GM19023 (cell line): ENCODE results near the gene GGCX.

Experiments used
- ATAC-seq: cut with Tn5 transposase; IDR thresholded peaks from one replicate; pipeline ENCODE4 v1.9.1; 2021; ENCODE audit warnings: mild to moderate bottlenecking, moderate library complexity; ENCODE audit not compliant: unreplicated experiment

Gene GGCX

GRCh38 chr2:85522090-85522647, 39.1 kb downstream of the GGCX start:
- ATAC-seq, result no peak

DNA sequence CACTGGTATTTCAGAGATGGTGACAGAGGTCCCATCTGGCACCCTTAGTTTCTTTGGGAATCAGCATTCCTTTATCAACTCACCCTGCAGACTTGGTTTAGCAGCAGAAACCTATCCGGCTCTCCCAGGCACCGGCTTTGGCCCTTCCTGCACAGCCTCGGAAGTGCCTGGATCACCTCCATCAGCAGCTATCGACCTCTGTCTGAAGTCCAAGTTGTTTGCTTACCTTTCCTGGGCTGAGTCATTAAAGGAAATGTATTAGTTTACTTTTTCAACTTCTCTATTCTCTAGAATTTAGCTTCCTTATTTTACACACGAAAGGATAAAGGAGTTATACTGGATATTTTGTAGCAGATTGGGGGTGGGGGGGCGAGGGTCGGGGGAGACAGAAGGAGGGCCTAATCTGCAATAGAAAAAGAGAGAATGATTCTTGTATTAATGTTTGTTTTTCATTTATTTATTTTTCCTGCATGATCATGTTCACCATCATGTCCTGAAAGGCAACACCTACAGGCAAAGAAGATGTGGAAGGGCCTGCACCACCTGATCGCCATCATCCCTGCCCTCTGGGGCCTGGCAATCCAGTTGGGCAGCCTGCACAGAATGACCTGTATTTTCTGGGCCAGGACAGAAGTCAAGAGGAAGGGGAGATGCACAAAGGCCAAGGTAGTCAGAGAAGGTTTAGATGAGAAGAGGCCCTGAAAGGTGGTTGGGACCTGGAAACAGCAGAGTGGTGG, 44.5 kb downstream of the GGCX start:
- ATAC-seq, result no peak

GRCh38 chr2:85514323-85514722, 47.0 kb downstream of the GGCX start:
- ATAC-seq, result no peak

GRCh38 chr2:85511008-85511811, 50.1 kb downstream of the GGCX start:
- no peak for ATAC-seq

DNA sequence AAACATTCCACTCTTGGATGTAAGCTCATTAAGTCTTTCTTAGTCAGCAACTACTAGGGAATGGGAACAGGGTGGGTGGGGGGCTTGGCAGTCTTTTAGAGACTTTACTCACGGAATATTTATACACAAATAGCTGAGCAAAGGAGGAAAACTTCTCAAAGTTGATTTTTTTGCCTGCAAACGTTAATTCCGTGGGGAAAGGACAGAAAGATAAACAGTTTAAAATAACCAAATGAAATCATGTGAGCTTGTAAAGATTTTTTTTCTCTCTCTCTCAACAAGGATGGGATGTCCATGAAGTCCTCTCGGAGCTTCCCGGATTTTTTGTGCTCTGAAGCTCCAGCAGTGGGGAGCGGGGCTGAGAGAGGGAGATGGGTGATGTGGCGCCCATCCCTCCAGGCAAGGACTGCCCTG, 54.5 kb downstream of the GGCX start:
- ATAC-seq, result no peak

DNA sequence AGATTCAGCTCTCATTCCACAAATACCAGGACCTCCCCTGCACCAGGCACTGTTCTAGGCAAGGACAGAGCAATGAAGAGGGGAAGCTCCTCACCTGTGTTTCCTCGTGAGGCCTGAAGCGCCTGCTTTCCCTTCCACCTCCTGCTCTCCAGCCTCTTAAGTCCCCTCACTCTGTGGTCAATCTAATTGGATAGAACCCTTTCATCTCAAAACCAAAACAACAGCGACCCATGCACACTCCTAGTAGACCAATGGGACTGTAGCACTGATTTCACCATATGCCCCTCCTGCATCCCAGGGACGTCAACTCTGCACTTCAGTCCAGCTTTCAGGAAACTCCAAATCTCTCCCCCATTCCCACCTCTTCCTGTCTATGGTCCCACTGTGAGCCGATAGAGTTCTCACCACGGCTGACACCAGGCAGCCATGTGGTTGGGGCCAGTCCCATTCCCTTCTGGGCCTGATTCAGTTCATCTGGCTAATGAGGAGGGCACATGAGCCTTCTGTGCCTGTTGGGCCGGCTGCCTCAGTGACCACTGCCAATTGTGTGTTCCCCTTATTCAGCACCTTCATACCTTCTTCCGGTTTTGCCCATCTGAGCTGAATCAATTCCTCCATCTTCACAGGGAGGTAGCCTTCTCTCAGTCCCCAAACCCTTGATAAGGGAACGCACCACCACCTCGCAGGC, 55.6 kb downstream of the GGCX start:
- no peak for ATAC-seq

DNA sequence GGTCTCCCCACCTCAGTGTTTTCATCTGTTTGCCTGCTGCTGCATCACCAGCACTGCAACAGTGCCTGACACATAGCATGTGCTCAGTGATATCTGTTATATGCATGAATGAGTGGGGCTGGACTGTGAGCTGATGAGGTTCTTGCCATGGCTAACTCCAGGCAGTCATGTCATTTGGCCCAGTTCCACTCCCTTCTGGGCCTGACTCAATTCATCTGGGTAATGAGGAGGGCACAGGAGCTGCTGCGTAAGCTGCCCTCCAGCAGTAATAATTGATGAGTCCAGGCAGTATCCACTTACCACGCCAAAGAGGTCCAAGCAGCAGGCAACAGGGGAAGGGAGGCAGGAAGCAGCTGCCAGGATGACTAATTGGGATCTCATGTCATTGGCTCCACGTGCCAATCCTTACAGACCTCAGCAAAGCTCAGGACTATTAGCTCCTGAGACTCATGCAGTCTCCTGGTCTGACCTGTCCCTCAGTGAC, 56.5 kb downstream of the GGCX start:
- ATAC-seq, result no peak

GRCh38 chr2:85503851-85504777, 57.2 kb downstream of the GGCX start:
- no peak for ATAC-seq

GRCh38 chr2:85503168-85503850, 58.0 kb downstream of the GGCX start:
- no peak for ATAC-seq

GRCh38 chr2:85502720-85503119, 58.6 kb downstream of the GGCX start:
- ATAC-seq, result no peak

DNA sequence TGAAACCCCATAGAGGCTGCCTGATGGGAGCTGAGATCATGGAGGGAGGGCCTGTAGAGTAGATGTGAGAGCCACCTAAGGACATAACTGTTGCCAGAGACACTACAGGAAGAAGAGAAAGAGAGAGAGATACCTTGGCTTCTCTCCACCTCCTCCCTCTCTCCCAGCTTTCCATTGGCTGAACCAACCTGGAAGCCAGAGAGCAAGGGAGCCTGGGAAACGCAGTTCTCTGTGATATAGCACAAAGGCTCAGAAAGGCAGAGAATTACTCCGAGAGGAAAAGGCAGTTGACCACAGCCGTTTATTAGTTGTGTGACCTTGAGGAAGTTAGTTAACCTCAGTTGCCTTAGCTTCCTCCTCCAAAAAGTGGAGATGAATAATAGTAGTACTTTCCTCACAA, 60.0 kb downstream of the GGCX start:
- ATAC-seq, result no peak

DNA sequence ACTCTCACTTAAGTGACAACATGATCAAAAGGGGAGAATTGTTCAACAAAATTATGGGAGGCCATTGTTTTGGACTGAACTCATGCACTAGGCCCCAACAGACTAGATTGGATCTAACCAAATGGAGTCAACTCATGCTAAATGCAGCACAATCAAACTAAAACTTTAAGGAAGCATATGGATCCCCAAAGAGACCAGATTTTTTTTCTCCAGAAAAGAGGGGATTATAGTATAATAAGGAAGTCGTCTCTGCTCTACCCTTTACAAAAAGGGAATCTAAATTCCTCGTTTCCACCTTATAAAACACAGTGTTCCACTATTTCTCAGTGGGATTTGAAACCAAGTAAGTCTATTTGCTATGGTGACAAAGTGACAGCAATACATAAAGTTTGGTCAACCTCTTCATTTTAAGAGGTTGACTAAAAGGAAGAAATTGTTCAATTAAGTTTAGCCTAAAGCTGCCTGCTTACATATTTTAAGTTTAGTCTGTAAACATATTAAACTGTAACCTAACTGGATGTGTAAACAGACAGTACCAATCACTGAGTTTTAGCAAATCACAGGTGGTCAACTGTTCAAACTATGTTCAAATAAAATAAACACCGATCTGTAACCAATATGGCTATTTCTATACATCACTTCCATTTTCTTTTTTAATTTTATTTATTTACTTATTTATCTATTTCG, 63.2 kb downstream of the GGCX start:
- no peak for ATAC-seq

- no peak for ATAC-seq
Measured at GRCh38 chr2:85496436-85496835, 64.9 kb downstream of the GGCX start.
